ENCODE measurements around the gene B3GNT3. TPM values are rescaled to one million over a fixed set of nuclear protein-coding genes. Genes with fewer than 3 reads are reported as not detected.

Gene B3GNT3
- total and polyA plus RNA-seq, 2 of the 13 experiments (the other 11 are each of a cell fraction or from before 2014, with no cell fraction given), result 0.86 to 4.0 TPM

DNA sequence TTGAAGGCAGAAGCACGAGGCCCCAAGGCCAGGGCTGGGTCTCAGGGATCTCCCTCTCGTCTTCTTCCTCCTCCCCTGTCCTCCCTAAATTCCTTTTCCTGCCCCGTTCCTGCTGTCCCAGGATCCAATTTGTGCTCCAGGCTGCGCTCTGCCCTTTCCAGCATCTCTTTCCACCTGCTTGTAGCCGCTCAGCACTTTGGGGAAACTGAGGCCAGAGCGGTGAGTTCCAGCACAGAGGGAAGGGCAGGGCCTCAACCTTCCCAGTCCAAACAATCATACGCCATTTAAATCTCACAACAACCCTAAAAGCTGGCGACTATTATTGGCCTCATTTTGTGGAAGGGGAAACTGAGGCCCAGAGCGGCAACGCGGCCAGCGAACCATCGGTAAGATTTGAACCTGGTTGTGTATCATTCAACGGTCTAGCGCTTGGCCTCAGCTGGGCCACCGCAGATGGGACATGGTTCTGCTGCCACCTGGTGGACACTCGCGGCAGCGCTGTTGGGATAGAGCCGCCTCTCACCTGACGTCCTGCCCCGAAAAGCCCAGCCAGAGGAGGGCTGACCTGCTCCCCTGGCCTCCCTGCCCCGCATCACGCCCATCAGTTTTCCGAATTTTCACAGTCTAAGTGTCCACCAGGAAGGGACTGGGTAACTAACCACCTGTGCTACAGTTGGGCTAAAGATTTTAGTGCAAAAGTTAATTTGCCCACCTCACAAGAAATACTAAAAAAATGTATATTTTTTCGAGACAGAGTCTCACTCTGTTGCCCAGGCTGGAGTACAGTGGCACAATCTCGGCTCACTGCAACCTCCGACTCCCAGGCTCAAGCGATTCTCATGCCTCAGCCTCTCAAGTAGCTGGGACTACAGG lies 60.6 kb downstream of the B3GNT3 start (continued):
- TF ChIP-seq, protein P1, sequence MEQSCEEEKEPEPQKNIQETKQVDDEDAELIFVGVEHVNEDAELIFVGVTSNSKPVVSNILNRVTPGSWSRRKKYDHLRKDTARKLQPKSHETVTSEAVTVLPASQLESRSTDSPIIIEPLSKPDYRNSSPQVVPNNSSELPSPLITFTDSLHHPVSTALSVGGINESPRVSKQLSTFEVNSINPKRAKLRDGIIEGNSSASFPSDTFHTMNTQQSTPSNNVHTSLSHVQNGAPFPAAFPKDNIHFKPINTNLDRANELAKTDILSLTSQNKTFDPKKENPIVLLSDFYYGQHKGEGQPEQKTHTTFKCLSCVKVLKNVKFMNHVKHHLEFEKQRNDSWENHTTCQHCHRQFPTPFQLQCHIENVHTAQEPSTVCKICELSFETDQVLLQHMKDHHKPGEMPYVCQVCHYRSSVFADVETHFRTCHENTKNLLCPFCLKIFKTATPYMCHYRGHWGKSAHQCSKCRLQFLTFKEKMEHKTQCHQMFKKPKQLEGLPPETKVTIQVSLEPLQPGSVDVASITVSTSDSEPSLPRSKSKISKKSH (CRISPR knock-in tag; IDR thresholded peaks at IDR 0.05; ENCODE audit: borderline replicate concordance), result no peak
- TF ChIP-seq ZNF567 (CRISPR knock-in tag; IDR thresholded peaks at IDR 0.05; ENCODE audit: borderline replicate concordance), result no peak
- no peak for TF ChIP-seq U2AF1 (optimal IDR thresholded peaks at IDR 0.05; ENCODE audit: low read depth, low read length)
- TF ChIP-seq ZNF781 (CRISPR knock-in tag; IDR thresholded peaks at IDR 0.05; ENCODE audit: borderline replicate concordance, not compliant biosample characterization), result no peak
- peak; percentile 17; the same call in 1 of the 2 replicates for TF ChIP-seq ZNF331 (CRISPR knock-in tag; IDR thresholded peaks at IDR 0.05)
- TF ChIP-seq, protein P2, sequence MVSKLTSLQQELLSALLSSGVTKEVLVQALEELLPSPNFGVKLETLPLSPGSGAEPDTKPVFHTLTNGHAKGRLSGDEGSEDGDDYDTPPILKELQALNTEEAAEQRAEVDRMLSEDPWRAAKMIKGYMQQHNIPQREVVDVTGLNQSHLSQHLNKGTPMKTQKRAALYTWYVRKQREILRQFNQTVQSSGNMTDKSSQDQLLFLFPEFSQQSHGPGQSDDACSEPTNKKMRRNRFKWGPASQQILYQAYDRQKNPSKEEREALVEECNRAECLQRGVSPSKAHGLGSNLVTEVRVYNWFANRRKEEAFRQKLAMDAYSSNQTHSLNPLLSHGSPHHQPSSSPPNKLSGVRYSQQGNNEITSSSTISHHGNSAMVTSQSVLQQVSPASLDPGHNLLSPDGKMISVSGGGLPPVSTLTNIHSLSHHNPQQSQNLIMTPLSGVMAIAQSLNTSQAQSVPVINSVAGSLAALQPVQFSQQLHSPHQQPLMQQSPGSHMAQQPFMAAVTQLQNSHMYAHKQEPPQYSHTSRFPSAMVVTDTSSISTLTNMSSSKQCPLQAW (CRISPR knock-in tag; IDR thresholded peaks at IDR 0.05), result peak; percentile 67
- TF ChIP-seq, protein P3, sequence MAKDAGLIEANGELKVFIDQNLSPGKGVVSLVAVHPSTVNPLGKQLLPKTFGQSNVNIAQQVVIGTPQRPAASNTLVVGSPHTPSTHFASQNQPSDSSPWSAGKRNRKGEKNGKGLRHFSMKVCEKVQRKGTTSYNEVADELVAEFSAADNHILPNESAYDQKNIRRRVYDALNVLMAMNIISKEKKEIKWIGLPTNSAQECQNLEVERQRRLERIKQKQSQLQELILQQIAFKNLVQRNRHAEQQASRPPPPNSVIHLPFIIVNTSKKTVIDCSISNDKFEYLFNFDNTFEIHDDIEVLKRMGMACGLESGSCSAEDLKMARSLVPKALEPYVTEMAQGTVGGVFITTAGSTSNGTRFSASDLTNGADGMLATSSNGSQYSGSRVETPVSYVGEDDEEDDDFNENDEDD (CRISPR knock-in tag; IDR thresholded peaks at IDR 0.05; ENCODE audit: borderline replicate concordance), result no peak
- TF ChIP-seq, protein P4, sequence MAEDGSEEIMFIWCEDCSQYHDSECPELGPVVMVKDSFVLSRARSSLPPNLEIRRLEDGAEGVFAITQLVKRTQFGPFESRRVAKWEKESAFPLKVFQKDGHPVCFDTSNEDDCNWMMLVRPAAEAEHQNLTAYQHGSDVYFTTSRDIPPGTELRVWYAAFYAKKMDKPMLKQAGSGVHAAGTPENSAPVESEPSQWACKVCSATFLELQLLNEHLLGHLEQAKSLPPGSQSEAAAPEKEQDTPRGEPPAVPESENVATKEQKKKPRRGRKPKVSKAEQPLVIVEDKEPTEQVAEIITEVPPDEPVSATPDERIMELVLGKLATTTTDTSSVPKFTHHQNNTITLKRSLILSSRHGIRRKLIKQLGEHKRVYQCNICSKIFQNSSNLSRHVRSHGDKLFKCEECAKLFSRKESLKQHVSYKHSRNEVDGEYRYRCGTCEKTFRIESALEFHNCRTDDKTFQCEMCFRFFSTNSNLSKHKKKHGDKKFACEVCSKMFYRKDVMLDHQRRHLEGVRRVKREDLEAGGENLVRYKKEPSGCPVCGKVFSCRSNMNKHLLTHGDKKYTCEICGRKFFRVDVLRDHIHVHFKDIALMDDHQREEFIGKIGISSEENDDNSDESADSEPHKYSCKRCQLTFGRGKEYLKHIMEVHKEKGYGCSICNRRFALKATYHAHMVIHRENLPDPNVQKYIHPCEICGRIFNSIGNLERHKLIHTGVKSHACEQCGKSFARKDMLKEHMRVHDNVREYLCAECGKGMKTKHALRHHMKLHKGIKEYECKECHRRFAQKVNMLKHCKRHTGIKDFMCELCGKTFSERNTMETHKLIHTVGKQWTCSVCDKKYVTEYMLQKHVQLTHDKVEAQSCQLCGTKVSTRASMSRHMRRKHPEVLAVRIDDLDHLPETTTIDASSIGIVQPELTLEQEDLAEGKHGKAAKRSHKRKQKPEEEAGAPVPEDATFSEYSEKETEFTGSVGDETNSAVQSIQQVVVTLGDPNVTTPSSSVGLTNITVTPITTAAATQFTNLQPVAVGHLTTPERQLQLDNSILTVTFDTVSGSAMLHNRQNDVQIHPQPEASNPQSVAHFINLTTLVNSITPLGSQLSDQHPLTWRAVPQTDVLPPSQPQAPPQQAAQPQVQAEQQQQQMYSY (CRISPR knock-in tag; IDR thresholded peaks at IDR 0.05), result no peak
- TF ChIP-seq, protein P5, sequence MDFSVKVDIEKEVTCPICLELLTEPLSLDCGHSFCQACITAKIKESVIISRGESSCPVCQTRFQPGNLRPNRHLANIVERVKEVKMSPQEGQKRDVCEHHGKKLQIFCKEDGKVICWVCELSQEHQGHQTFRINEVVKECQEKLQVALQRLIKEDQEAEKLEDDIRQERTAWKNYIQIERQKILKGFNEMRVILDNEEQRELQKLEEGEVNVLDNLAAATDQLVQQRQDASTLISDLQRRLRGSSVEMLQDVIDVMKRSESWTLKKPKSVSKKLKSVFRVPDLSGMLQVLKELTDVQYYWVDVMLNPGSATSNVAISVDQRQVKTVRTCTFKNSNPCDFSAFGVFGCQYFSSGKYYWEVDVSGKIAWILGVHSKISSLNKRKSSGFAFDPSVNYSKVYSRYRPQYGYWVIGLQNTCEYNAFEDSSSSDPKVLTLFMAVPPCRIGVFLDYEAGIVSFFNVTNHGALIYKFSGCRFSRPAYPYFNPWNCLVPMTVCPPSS (IDR thresholded peaks at IDR 0.05), result no peak
- TF ChIP-seq ZNF335 (CRISPR knock-in tag; IDR thresholded peaks at IDR 0.05), result no peak
- TF ChIP-seq, protein P6, sequence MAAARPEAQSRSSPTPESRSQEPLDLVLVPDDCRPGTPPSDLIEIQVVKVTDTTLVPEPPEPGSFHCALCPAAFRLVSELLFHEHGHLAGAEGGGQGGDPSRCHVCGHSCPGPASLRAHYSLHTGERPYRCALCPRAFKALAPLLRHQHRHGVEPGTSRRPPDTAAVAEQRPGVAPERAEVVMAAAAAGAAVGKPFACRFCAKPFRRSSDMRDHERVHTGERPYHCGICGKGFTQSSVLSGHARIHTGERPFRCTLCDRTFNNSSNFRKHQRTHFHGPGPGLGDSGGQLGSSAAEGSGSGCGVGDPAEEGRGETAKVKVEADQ (CRISPR knock-in tag; IDR thresholded peaks at IDR 0.05; ENCODE audit: borderline replicate concordance), result no peak
- TF ChIP-seq, protein P7, sequence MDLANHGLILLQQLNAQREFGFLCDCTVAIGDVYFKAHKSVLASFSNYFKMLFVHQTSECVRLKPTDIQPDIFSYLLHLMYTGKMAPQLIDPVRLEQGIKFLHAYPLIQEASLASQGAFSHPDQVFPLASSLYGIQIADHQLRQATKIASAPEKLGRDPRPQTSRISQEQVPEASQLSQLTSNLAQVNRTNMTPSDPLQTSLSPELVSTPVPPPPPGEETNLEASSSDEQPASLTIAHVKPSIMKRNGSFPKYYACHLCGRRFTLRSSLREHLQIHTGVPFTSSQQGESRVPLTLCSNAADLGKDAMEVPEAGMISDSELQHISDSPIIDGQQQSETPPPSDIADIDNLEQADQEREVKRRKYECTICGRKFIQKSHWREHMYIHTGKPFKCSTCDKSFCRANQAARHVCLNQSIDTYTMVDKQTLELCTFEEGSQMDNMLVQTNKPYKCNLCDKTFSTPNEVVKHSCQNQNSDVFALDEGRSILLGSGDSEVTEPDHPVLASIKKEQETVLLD (CRISPR knock-in tag; IDR thresholded peaks at IDR 0.05; ENCODE audit: low read depth), result no peak
- TF ChIP-seq TSC22D2 (CRISPR knock-in tag; IDR thresholded peaks at IDR 0.05; ENCODE audit: borderline replicate concordance), result no peak
- TF ChIP-seq, protein P8, sequence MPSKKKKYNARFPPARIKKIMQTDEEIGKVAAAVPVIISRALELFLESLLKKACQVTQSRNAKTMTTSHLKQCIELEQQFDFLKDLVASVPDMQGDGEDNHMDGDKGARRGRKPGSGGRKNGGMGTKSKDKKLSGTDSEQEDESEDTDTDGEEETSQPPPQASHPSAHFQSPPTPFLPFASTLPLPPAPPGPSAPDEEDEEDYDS (CRISPR knock-in tag; IDR thresholded peaks at IDR 0.05), result no peak

Data from HepG2 (cell line).